Measurements from ENCODE around the gene HSPB6.
A peak's percentile ranks its signal among the peaks of the same experiment; 100 is the strongest.

Gene HSPB6

DNA sequence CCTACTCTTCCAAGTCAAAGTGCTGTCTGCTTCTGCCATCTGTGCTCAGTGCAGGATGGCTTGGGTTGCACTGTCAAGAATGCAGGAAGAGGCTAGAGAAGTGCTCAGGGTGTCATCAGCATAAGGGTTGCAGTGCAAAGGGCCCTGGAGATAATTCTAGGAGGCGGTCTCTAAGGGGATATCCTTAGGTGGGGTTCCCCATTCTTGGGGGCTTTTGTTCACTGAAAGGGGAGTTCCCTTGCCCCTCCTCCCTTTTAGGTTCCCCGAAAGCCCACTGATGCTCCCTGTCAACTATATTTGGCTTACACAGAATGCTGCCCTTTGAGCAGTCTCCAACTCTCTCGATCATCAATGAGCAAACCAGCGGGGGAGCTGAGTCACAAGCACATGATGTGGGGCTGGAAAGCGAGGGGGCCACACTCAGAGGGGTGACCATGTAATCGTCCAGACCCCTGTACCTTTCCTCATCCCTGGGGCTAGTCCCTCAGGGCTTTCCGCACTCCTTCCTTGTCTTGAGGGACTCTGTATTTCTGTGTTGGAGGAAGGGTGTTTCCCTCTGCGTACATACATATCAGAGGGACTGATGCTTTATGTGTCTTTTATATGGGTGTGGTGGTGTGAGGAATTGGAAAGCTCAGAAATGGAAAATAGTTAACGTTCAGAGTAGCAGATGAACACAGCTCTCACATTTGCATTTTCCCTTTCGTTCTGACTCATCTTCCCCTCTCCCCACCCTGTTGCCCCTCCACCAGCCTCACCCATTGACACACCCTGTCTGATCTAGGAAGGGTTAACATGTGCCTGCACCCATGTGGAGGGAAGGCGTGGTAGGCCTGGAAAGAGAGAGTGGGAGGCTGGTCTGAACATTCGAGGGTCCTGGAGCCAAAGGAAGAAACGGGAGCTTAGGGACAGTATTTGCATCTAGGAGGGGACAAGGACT is 45.8 kb downstream of the HSPB6 start:
- Histone ChIP-seq H3K79me2 (ENCODE audit: low read length) (0 out of 2 replicates have a peak, but pooled peaks cover 4% of the 10 kb centered on the region), H3K9me3 (ENCODE audit: insufficient read depth, low read length) (no peaks in the 10 kb centered on the region), H3K36me3 (replicated peaks; ENCODE audit: low read depth, low read length) (no peaks in the 10 kb centered on the region), H3K27ac (ENCODE audit: low read length) (peak overlapping the region; percentile 91), H3K4me3 (ENCODE audit: low read length) (peak overlapping the region; percentile 64), H3K4me1 (ENCODE audit: low read length) (peaks cover 63% of the 10 kb centered on the region), H3K9ac (ENCODE audit: low read length) (peak overlapping the region; percentile 73), H3K27me3 (ENCODE audit: low read depth, low read length) (no peaks in the 10 kb centered on the region), H4K20me1 (ENCODE audit: insufficient read depth, low read length) (no peaks in the 10 kb centered on the region), H3K4me2 (ENCODE audit: low read length) (peak overlapping the region; percentile 94), H2AFZ (ENCODE audit: low read depth, low read length) (peak overlapping the region; percentile 28; the same call in 1 of the 2 replicates)
- TF ChIP-seq, protein P1, sequence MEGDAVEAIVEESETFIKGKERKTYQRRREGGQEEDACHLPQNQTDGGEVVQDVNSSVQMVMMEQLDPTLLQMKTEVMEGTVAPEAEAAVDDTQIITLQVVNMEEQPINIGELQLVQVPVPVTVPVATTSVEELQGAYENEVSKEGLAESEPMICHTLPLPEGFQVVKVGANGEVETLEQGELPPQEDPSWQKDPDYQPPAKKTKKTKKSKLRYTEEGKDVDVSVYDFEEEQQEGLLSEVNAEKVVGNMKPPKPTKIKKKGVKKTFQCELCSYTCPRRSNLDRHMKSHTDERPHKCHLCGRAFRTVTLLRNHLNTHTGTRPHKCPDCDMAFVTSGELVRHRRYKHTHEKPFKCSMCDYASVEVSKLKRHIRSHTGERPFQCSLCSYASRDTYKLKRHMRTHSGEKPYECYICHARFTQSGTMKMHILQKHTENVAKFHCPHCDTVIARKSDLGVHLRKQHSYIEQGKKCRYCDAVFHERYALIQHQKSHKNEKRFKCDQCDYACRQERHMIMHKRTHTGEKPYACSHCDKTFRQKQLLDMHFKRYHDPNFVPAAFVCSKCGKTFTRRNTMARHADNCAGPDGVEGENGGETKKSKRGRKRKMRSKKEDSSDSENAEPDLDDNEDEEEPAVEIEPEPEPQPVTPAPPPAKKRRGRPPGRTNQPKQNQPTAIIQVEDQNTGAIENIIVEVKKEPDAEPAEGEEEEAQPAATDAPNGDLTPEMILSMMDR (IDR thresholded peaks at IDR 0.05; ENCODE audit: low read depth, low read length): no peak
- TF ChIP-seq EZH2phosphoT487 (IDR thresholded peaks at IDR 0.05; ENCODE audit: low read depth): no peak

DNA sequence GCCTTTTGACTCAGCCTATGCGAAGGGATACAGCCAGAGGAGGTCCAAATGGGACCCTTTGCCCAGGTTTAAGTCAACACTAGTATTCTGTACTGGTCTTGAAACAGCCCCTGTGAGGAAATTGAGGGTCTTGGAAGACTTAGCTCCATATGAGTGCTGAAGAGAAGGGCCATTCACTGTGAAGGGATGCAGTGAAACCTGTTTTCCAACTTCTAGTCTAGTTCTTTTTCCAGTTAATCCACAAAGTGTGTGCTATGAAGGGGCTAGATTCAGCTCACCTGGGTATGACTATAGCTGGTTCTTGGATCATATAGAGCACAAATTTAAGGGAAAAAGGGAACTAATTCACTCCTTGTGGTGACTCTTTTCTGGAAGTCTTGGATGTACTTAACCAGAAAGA is 48.4 kb downstream of the HSPB6 start:
- H3K79me2 ChIP-seq (ENCODE audit: low read length): no peaks in the 10 kb centered on the region
- H2AFZ ChIP-seq (ENCODE audit: low read depth, low read length): no peak overlapping the region
- H3K9me3 ChIP-seq (ENCODE audit: insufficient read depth, low read length): no peaks in the 10 kb centered on the region
- H3K4me1 ChIP-seq (ENCODE audit: low read length): peaks cover 37% of the 10 kb centered on the region
- no peaks in the 10 kb centered on the region for H3K36me3 ChIP-seq (replicated peaks; ENCODE audit: low read depth, low read length)
- no peaks in the 10 kb centered on the region for H4K20me1 ChIP-seq (ENCODE audit: insufficient read depth, low read length)
- H3K9ac ChIP-seq (ENCODE audit: low read length): no peak overlapping the region
- H3K4me3 ChIP-seq (ENCODE audit: low read length): no peak overlapping the region
- no peaks in the 10 kb centered on the region for H3K27me3 ChIP-seq (ENCODE audit: low read depth, low read length)
- TF ChIP-seq EZH2phosphoT487 (IDR thresholded peaks at IDR 0.05; ENCODE audit: low read depth): no peak
- TF ChIP-seq, protein P1 (IDR thresholded peaks at IDR 0.05; ENCODE audit: low read depth, low read length): no peak
- H3K27ac ChIP-seq (ENCODE audit: low read length): no peak overlapping the region
- no peak overlapping the region for H3K4me2 ChIP-seq (ENCODE audit: low read length)
